K562 (cell line): ENCODE results near the gene CHCHD6. TPM values are rescaled to one million over a fixed set of nuclear protein-coding genes. Genes with fewer than 3 reads are reported as not detected.

ENCODE experiments used
- CEBPB ChIP-seq: fragments of 450-650 bp; IDR thresholded peaks from 2 replicates; pipeline ENCODE4 v1.6.1; 2016; ENCODE audit warnings: missing genetic modification characterization, missing compliant biosample characterization
- CREM ChIP-seq: IDR thresholded peaks from 2 replicates; pipeline ENCODE4 v1.6.1; 2014; ENCODE audit warnings: antibody characterized with exemption, low read depth
- FOXK2 ChIP-seq, 2 experiments: fragments of 450-650 bp; IDR thresholded peaks in 1 of 2; conservative IDR thresholded peaks in 1 of 2; 2 replicates each; pipeline ENCODE4 v1.6.1; 2016; ENCODE audit warnings: low read depth in 2 of 2, mild to moderate bottlenecking in 1 of 2
- LEF1 ChIP-seq: fragments of 450-650 bp; IDR thresholded peaks from 2 replicates; pipeline ENCODE4 v1.6.1; 2016; ENCODE audit warnings: mild to moderate bottlenecking
- NEUROD1 ChIP-seq: fragments of 150-350 bp; IDR thresholded peaks from 2 replicates; pipeline ENCODE4 v1.6.1; 2014; ENCODE audit warnings: borderline replicate concordance, low read length, low read depth; ENCODE audit not compliant: partially characterized antibody
- NFIC ChIP-seq: fragments of 450-650 bp; IDR thresholded peaks from 2 replicates; pipeline ENCODE4 v1.6.1; 2017; ENCODE audit warnings: mild to moderate bottlenecking, inconsistent platforms
- POLR2H ChIP-seq: IDR thresholded peaks from 2 replicates; pipeline ENCODE4 v1.6.1; 2016; ENCODE audit warnings: missing genetic modification characterization, low read depth, mild to moderate bottlenecking, control low read depth, missing compliant biosample characterization, moderate library complexity
- PTRF ChIP-seq: fragments of 450-650 bp; IDR thresholded peaks from 2 replicates; pipeline ENCODE4 v1.6.1; 2016; ENCODE audit warnings: mild to moderate bottlenecking, missing genetic modification characterization, missing compliant biosample characterization
- RBM34 ChIP-seq: fragments of 200-400 bp; formaldehyde crosslinking; IDR thresholded peaks from 2 replicates; pipeline ENCODE4 v1.6.1; 2018; ENCODE audit warnings: low read length, borderline replicate concordance; ENCODE audit not compliant: insufficient read depth
- SREBF1 ChIP-seq: fragments of 150-350 bp; IDR thresholded peaks from 2 replicates; pipeline ENCODE4 v1.6.1; 2014; ENCODE audit warnings: antibody characterized with exemption, low read depth, low read length, borderline replicate concordance
- TAF1 ChIP-seq: IDR thresholded peaks from 2 replicates; pipeline ENCODE4 v1.6.1; 2011; ENCODE audit warnings: mild to moderate bottlenecking, low read length, moderate library complexity; ENCODE audit not compliant: insufficient read depth, control insufficient read depth, severe bottlenecking; ENCODE audit errors: extremely low read depth
- ZNF12 ChIP-seq: sonication (generic); formaldehyde crosslinking; IDR thresholded peaks from 2 replicates; pipeline ENCODE4 v1.4.0; 2020; ENCODE audit warnings: mild to moderate bottlenecking, missing genetic modification reagents
- ZNF140 ChIP-seq: fragments of 250-450 bp; sonication (Bioruptor Pico); IDR thresholded peaks from 2 replicates; pipeline ENCODE4 v1.8.0; 2021; ENCODE audit warnings: moderate library complexity, mild to moderate bottlenecking, inconsistent platforms
- polyA plus RNA-seq, 8 experiments: library from polyadenylated mRNA; depleted of rRNA in 4 of 8; stranded (reverse) in 5 of 8; unstranded in 3 of 8; fragments of >200 nt; fragmentation: Nextera tagmentation in 2 of 8; fragmentation: Illumina TruSeq in 1 of 8; extraction: Ambion mirVana in 2 of 8; extraction: Trizol in 1 of 8; gene quantifications; 2 replicates each; pipeline versions ENCODE4 v1.2.1 to v1.2.3, GENCODE V29; 2011 to 2014; ENCODE audit warnings: inconsistent platforms in 1 of 8, missing spikeins in 1 of 8
- total RNA-seq, 7 experiments: library from RNA; depleted of rRNA in 6 of 7; stranded (reverse); fragments of >200 nt in 6 of 7; fragmentation: Illumina TruSeq in 2 of 7; extraction: Trizol in 2 of 7; gene quantifications; 2 replicates each; pipeline versions ENCODE4 v1.2.1 to v1.2.3, GENCODE V29; 2011 to 2021; ENCODE audit warnings: low replicate concordance in 1 of 7
- TF ChIP-seq, protein P1 (sequence below): fragments of 450-650 bp; IDR thresholded peaks from 2 replicates; pipeline ENCODE4 v1.7.0; 2016; ENCODE audit warnings: borderline replicate concordance
- TF ChIP-seq, protein P2 (sequence below): fragments of 250-450 bp; sonication (Bioruptor Pico); IDR thresholded peaks from 2 replicates; pipeline ENCODE4 v1.5.0; 2021; ENCODE audit warnings: mild to moderate bottlenecking, borderline replicate concordance
- TF ChIP-seq, protein P3 (sequence below): fragments of 450-650 bp; IDR thresholded peaks from one replicate; pipeline ENCODE4 v1.6.1; 2018; ENCODE audit warnings: mild to moderate bottlenecking, moderate library complexity; ENCODE audit not compliant: partially characterized antibody
- TF ChIP-seq, protein P4 (sequence below): sonication (generic); formaldehyde crosslinking; IDR thresholded peaks from 2 replicates; pipeline ENCODE4 v1.8.1; 2023; ENCODE audit warnings: mild to moderate bottlenecking, missing genetic modification reagents
- TF ChIP-seq, protein P5 (sequence below): fragments of 450-650 bp; conservative IDR thresholded peaks from 2 replicates; pipeline ENCODE4 v1.6.1; 2016; ENCODE audit warnings: missing genetic modification characterization, low read depth, mild to moderate bottlenecking, missing compliant biosample characterization, moderate library complexity

Gene CHCHD6
- total and polyA plus RNA-seq, 9 of the 15 experiments (the other 6 are each of a cell fraction or from before 2014, with no cell fraction given) = 4.6 to 18.6 (median 10.9) TPM

DNA sequence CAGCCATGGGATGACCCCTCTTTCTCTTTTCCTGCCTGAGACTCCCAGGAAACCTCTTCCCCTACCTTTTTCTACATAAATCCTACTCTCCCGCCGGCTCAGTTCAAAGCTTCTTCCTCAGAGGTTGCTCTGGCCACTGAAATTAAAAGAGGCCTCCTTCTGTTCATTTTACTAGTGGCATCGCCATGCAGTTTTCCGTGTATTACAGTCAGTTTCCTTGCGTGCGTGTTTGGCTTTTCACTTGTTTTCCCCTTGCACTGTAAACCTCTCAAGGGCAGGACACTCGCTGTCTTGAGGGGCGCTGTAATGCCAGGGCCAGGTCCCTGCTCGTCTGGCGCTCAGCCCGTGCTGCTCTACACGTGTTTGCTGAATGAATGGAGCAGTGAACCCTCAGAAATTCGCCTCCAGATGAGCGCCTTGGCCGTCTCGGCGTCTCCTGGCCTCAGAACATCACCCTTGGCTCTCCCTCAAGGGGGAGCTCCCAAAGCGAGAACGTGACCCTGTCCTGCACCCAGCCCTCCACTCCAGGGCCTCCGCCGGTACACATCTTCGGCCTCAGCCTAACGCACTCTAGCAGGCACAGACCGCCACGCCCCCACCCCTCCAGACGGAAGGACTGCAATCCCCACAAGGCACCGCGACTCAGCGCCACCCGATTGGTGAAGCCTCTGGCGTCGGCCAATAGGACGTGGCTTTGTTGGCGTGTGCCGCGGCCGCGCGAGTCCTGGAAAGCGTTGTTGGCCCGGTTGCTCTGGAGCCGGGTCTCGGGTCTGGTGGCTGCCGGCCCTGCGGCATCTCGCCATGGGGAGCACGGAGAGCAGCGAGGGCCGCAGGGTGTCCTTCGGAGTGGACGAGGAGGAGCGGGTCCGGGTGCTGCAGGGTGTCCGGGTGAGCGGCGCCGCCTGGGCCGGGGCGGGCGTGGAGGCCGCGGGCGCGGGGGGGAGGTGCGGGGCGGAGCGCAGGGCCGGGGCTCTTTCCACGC lies at the start of gene CHCHD6 (continued):
- TF ChIP-seq, protein P1, sequence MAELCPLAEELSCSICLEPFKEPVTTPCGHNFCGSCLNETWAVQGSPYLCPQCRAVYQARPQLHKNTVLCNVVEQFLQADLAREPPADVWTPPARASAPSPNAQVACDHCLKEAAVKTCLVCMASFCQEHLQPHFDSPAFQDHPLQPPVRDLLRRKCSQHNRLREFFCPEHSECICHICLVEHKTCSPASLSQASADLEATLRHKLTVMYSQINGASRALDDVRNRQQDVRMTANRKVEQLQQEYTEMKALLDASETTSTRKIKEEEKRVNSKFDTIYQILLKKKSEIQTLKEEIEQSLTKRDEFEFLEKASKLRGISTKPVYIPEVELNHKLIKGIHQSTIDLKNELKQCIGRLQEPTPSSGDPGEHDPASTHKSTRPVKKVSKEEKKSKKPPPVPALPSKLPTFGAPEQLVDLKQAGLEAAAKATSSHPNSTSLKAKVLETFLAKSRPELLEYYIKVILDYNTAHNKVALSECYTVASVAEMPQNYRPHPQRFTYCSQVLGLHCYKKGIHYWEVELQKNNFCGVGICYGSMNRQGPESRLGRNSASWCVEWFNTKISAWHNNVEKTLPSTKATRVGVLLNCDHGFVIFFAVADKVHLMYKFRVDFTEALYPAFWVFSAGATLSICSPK = no peak
- no peak for TF ChIP-seq NFIC
- TF ChIP-seq ZNF140 (CRISPR knock-in tag) = no peak
- peak; percentile 81; the same call in 1 of the 2 replicates for TF ChIP-seq CREM
- TF ChIP-seq SREBF1 = peak; percentile 51; the same call in 1 of the 2 replicates
- TF ChIP-seq, protein P2, sequence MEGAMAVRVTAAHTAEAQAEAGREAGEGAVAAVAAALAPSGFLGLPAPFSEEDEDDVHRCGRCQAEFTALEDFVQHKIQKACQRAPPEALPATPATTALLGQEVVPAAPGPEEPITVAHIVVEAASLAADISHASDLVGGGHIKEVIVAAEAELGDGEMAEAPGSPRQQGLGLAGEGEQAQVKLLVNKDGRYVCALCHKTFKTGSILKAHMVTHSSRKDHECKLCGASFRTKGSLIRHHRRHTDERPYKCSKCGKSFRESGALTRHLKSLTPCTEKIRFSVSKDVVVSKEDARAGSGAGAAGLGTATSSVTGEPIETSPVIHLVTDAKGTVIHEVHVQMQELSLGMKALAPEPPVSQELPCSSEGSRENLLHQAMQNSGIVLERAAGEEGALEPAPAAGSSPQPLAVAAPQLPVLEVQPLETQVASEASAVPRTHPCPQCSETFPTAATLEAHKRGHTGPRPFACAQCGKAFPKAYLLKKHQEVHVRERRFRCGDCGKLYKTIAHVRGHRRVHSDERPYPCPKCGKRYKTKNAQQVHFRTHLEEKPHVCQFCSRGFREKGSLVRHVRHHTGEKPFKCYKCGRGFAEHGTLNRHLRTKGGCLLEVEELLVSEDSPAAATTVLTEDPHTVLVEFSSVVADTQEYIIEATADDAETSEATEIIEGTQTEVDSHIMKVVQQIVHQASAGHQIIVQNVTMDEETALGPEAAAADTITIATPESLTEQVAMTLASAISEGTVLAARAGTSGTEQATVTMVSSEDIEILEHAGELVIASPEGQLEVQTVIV (CRISPR knock-in tag) = no peak
- TF ChIP-seq TAF1 = no peak
- TF ChIP-seq POLR2H (tag) = no peak
- TF ChIP-seq, protein P3, sequence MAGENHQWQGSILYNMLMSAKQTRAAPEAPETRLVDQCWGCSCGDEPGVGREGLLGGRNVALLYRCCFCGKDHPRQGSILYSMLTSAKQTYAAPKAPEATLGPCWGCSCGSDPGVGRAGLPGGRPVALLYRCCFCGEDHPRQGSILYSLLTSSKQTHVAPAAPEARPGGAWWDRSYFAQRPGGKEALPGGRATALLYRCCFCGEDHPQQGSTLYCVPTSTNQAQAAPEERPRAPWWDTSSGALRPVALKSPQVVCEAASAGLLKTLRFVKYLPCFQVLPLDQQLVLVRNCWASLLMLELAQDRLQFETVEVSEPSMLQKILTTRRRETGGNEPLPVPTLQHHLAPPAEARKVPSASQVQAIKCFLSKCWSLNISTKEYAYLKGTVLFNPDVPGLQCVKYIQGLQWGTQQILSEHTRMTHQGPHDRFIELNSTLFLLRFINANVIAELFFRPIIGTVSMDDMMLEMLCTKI = no peak
- TF ChIP-seq, protein P4, sequence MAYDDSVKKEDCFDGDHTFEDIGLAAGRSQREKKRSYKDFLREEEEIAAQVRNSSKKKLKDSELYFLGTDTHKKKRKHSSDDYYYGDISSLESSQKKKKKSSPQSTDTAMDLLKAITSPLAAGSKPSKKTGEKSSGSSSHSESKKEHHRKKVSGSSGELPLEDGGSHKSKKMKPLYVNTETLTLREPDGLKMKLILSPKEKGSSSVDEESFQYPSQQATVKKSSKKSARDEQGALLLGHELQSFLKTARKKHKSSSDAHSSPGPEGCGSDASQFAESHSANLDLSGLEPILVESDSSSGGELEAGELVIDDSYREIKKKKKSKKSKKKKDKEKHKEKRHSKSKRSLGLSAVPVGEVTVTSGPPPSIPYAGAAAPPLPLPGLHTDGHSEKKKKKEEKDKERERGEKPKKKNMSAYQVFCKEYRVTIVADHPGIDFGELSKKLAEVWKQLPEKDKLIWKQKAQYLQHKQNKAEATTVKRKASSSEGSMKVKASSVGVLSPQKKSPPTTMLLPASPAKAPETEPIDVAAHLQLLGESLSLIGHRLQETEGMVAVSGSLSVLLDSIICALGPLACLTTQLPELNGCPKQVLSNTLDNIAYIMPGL (CRISPR knock-in tag) = no peak
- TF ChIP-seq, protein P5, sequence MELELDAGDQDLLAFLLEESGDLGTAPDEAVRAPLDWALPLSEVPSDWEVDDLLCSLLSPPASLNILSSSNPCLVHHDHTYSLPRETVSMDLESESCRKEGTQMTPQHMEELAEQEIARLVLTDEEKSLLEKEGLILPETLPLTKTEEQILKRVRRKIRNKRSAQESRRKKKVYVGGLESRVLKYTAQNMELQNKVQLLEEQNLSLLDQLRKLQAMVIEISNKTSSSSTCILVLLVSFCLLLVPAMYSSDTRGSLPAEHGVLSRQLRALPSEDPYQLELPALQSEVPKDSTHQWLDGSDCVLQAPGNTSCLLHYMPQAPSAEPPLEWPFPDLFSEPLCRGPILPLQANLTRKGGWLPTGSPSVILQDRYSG = no peak
- no peak for TF ChIP-seq FOXK2 (conservative IDR thresholded peaks at IDR 0.05 in 1 of 2, IDR thresholded peaks at IDR 0.05 in 1 of 2; ENCODE audit: low read depth in 2 of 2)
- no peak for TF ChIP-seq ZNF12
- no peak for TF ChIP-seq PTRF
- no peak for TF ChIP-seq RBM34
- peak; percentile 91 for TF ChIP-seq NEUROD1
- no peak for TF ChIP-seq CEBPB (tag)
- TF ChIP-seq LEF1 = no peak
